HUES6 (cell line): ENCODE results near the gene CCP110.
"Not testable (repeated sequence)": the region's sequence is repeated elsewhere in the genome, so short reads cannot be mapped to it uniquely, and the experiment has no call there.

Experiments
- H3K27ac ChIP-seq: 2 replicates; pipeline ENCODE4 v1.7.0; 2013; ENCODE audit warnings: low read depth, mild to moderate bottlenecking, low read length, inconsistent platforms
- H3K27me3 ChIP-seq: 2 replicates; pipeline ENCODE4 v1.6.1; 2013; ENCODE audit warnings: low read length; ENCODE audit not compliant: control insufficient read depth, insufficient read depth
- H3K36me3 ChIP-seq: 2 replicates; pipeline ENCODE4 v1.6.1; 2013; ENCODE audit warnings: low read length; ENCODE audit not compliant: control insufficient read depth, insufficient read depth
- H3K4me1 ChIP-seq: 2 replicates; pipeline ENCODE4 v1.6.1; 2013; ENCODE audit warnings: low read length; ENCODE audit not compliant: control insufficient read depth, insufficient read depth
- H3K4me3 ChIP-seq: 2 replicates; pipeline ENCODE4 v1.5.1; 2013; ENCODE audit warnings: low read depth, low read length
- H3K9ac ChIP-seq: one replicate; pipeline ENCODE4 v1.6.1; 2013; ENCODE audit warnings: mild to moderate bottlenecking, low read length
- H3K9me3 ChIP-seq: 2 replicates; pipeline ENCODE4 v1.6.1; 2013; ENCODE audit warnings: low read depth, low read length; ENCODE audit not compliant: control insufficient read depth, insufficient read depth

CCP110 gene

GRCh38 chr16:19524616-19525384, 1.1 kb downstream of the CCP110 start:
- Histone ChIP-seq H3K4me3 (peak overlapping the region; percentile 95), H3K27ac (no peak overlapping the region; the same call in 1 of the 2 replicates), H3K9ac (peak overlapping the region; percentile 73), H3K9me3 (no peaks in the 10 kb centered on the region), H3K27me3 (no peaks in the 10 kb centered on the region), H3K36me3 (peaks cover 11% of the 10 kb centered on the region), H3K4me1 (peaks cover 26% of the 10 kb centered on the region)

GRCh38 chr16:19525385-19525723, 1.6 kb downstream of the CCP110 start:
- Histone ChIP-seq H3K27me3 (no peaks in the 10 kb centered on the region), H3K36me3 (peaks cover 13% of the 10 kb centered on the region), H3K4me3 (peak overlapping the region; percentile 95), H3K4me1 (peaks cover 26% of the 10 kb centered on the region), H3K9ac (peak overlapping the region; percentile 73), H3K9me3 (no peaks in the 10 kb centered on the region), H3K27ac (no peak overlapping the region)

GRCh38 chr16:19527161-19527560, 3.4 kb downstream of the CCP110 start:
- Histone ChIP-seq H3K36me3 (peaks cover 17% of the 10 kb centered on the region), H3K4me1 (peaks cover 21% of the 10 kb centered on the region), H3K27ac (no peak overlapping the region), H3K9ac (no peak overlapping the region), H3K4me3 (no peak overlapping the region), H3K27me3 (no peaks in the 10 kb centered on the region), H3K9me3 (no peaks in the 10 kb centered on the region)

DNA sequence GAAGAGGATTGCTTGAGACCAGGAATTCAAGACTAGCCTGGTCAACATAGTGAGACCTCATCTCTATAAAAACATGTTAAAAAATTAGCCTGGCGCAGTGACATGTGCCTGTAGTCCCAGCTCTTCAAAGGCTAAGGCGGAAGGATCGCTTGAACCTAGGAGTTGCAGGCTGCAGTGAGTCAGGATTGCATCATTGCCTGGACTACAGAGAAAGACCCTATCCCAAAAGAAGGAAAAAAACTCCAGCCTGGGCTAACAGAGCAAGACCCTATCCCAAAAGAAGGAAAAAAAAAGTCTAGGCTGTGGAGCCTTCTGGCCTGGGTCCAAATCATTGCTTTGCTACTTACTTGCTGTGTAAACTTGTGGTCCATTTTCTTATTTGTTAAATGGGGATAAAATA, 4.9 kb downstream of the CCP110 start:
- H3K4me3 ChIP-seq: no peak overlapping the region
- H3K27me3 ChIP-seq: no peaks in the 10 kb centered on the region
- peaks cover 17% of the 10 kb centered on the region for H3K36me3 ChIP-seq

DNA sequence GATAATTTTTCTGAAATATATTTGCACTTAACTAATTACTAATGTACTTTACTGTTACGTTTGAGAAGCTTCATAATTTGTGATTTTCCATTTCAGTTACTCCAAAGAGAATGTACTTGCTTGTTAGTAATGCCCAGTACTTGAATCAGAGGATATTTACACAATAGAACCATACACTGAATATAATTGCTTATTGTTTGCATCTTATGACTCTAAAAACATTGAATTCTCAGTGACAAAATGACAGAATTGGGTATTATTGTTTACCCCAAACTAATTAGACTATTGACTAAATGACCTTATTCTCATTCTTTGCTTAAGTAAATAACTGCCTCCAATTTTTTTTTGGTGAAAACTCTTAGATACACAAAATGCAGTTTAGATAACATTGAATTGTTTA, 8.9 kb downstream of the CCP110 start:
- Histone ChIP-seq H3K4me1 (peaks cover 6% of the 10 kb centered on the region; the same call in 1 of the 2 replicates), H3K27me3 (no peaks in the 10 kb centered on the region), H3K9ac (no peak overlapping the region), H3K27ac (no peak overlapping the region), H3K9me3 (no peaks in the 10 kb centered on the region), H3K36me3 (peaks cover 41% of the 10 kb centered on the region), H3K4me3 (no peak overlapping the region)

More for the DNA sequence above, 4.9 kb downstream of the CCP110 start:
- Histone ChIP-seq H3K27ac (no peak overlapping the region), H3K4me1 (peaks cover 16% of the 10 kb centered on the region), H3K9ac (no peak overlapping the region), H3K9me3 (no peaks in the 10 kb centered on the region)

- Histone ChIP-seq H3K9ac (no peak overlapping the region), H3K4me1 (no peaks in the 10 kb centered on the region), H3K4me3 (no peak overlapping the region), H3K36me3 (peaks cover 73% of the 10 kb centered on the region), H3K27ac (no peak overlapping the region), H3K9me3 (no peaks in the 10 kb centered on the region), H3K27me3 (no peaks in the 10 kb centered on the region)
Measured at GRCh38 chr16:19540241-19540970, 16.7 kb downstream of the CCP110 start.

DNA sequence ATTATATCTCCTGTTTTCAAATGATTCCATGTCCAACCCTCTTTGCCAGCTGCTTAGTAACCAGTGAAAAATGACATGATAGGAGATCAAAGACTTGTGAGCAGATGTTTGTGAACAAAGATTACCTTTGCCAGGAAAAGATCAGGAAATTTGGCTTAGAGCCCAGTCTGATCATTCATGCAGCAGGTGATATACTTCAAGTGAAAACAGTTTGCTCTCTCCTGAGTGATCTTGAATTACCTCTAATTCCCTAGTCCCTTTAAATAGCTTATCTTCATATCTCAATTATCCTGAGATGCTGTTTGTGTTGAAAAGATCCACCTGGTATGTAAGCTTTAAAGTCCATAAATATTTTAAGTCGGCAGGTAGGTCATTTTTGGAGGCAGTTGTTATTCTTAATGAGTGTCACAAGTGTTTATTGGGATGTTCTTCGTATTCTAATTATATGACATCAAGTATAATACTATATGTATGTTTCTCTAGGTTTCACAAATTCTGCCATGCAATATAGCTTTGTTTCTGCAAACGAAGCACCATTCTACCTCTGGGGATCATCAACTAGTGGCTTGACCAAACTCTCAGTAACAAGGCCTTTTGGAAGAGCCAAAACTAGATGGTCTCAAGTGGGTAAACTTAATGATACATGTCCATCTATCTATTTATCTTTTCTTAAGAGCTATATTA, 18.5 kb downstream of the CCP110 start:
- Histone ChIP-seq H3K27ac (no peak overlapping the region), H3K4me3 (no peak overlapping the region), H3K36me3 (peaks cover 70% of the 10 kb centered on the region)

GRCh38 chr16:19543278-19543996, 19.7 kb downstream of the CCP110 start:
- not testable (repeated sequence) for H3K4me1 ChIP-seq
- H3K36me3 ChIP-seq: peaks cover 72% of the 10 kb centered on the region

More for the DNA sequence above, 18.5 kb downstream of the CCP110 start:
- no peaks in the 10 kb centered on the region for H3K4me1 ChIP-seq
- H3K27me3 ChIP-seq: no peaks in the 10 kb centered on the region
- H3K9ac ChIP-seq: no peak overlapping the region
- H3K9me3 ChIP-seq: no peaks in the 10 kb centered on the region

GRCh38 chr16:19548144-19548543, 24.4 kb downstream of the CCP110 start:
- no peaks in the 10 kb centered on the region for H3K9me3 ChIP-seq
- H3K27ac ChIP-seq: no peak overlapping the region
- no peak overlapping the region for H3K9ac ChIP-seq
- peaks cover 71% of the 10 kb centered on the region for H3K36me3 ChIP-seq
- H3K4me1 ChIP-seq: no peaks in the 10 kb centered on the region
- no peak overlapping the region for H3K4me3 ChIP-seq
- no peaks in the 10 kb centered on the region for H3K27me3 ChIP-seq

More at GRCh38 chr16:19543278-19543996, 19.7 kb downstream of the CCP110 start:
- H3K4me3 ChIP-seq, H3K27me3 ChIP-seq, H3K27ac ChIP-seq, H3K9ac ChIP-seq, H3K9me3 ChIP-seq: not testable (repeated sequence)

GRCh38 chr16:19549673-19550072, 25.9 kb downstream of the CCP110 start:
- Histone ChIP-seq H3K9ac (no peak overlapping the region), H3K4me3 (no peak overlapping the region), H3K9me3 (no peaks in the 10 kb centered on the region), H3K27me3 (no peaks in the 10 kb centered on the region), H3K27ac (no peak overlapping the region), H3K4me1 (no peaks in the 10 kb centered on the region), H3K36me3 (peaks cover 57% of the 10 kb centered on the region)
